ENCODE measurements around the gene GPR84.
"Not testable (repeated sequence)": the region's sequence is repeated elsewhere in the genome, so short reads cannot be mapped to it uniquely, and the experiment has no call there.

GRCh38 chr12:54325442-54326109 is 38.7 kb downstream of the GPR84 start:
- not testable (repeated sequence) for TF ChIP-seq CTCF (IDR thresholded peaks at IDR 0.05); POLR2AphosphoS5 (IDR thresholded peaks at IDR 0.05; ENCODE audit: insufficient read depth in 1 of 2, low read depth in 1 of 2); POLR2A (IDR thresholded peaks at IDR 0.05)

Measured in vagina (tissue), 2 donors.